ENCODE data around the gene GYPC. TPM values are rescaled to one million over a fixed set of nuclear protein-coding genes. Genes with fewer than 3 reads are reported as not detected.

Gene GYPC, protein sequence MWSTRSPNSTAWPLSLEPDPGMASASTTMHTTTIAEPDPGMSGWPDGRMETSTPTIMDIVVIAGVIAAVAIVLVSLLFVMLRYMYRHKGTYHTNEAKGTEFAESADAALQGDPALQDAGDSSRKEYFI
- total RNA-seq (10 to 100 TPM; 79.5 to 91.2 TPM), polyA plus RNA-seq (100 to 1,000 TPM; 118 to 173 TPM)
- long read RNA-seq, donor 1, transcript GYPC-201 (4 exons, 1,246 nt), result major isoform, 87 of 109 reads
- long read RNA-seq, donor 1, transcript GYPC-203 (3 exons, 932 nt), result minor isoform, 8 of 109 reads
- long read RNA-seq, donor 1, partial matches to known transcripts, result 1 of 109 reads
- long read RNA-seq, donor 1, other reads (novel, unspliced or antisense), result 12 of 109 reads
- long read RNA-seq, donor 2, transcript GYPC-201 (4 exons, 1,246 nt), result major isoform, 21 of 32 reads
- long read RNA-seq, donor 2, partial matches to known transcripts, result 4 of 32 reads
- long read RNA-seq, donor 2, other reads (novel, unspliced or antisense), result 5 of 32 reads

GRCh38 chr2:126655500-126656430 is at the start of gene GYPC:
Gene GYPC (plus strand): TSS chr2:126656158. CDS start chr2:126656264, 106 bp downstream.
- no peaks in the 10 kb centered on the region for H3K9me3 ChIP-seq (ENCODE audit: control insufficient read depth, low read length)
- intact Hi-C loops (cut with DNase I), result no loop called here
- ATAC-seq (ENCODE audit: low FRiP score) (peak; percentile 76), DNase-seq (peak; percentile 88 to 93)
- no peaks in the 10 kb centered on the region for H3K27me3 ChIP-seq (ENCODE audit: control insufficient read depth in 1 of 2, insufficient read depth in 2 of 2, low read length in 1 of 2)
- WGBS, 2 donors, result 2% methylated on average over 36 to 51 of the region's 51 CpGs
- no peaks in the 10 kb centered on the region for H3K36me3 ChIP-seq (ENCODE audit: control insufficient read depth in 1 of 2, insufficient read depth in 2 of 2, low read length in 1 of 2)
- H3K4me1 ChIP-seq (ENCODE audit: control insufficient read depth in 1 of 2, insufficient read depth in 2 of 2, low read length in 2 of 2), result peaks cover 0 to 5% of the 10 kb centered on the region in 2 donors
- peak within 1 kb of the TSS; percentile 91 for H3K4me3 ChIP-seq (ENCODE audit: low read length in 2 of 2)
- H3K27ac ChIP-seq (ENCODE audit: low read depth in 1 of 2, low read length in 2 of 2), result peak within 1 kb of the TSS; percentile 85 to 95

GRCh38 chr2:126614524-126615227 is 41.3 kb upstream of the GYPC start:
- Histone ChIP-seq H3K4me3 (ENCODE audit: low read length in 2 of 2) (no peak overlapping the region), H3K27me3 (ENCODE audit: control insufficient read depth in 1 of 2, insufficient read depth in 2 of 2, low read length in 1 of 2) (no peaks in the 10 kb centered on the region), H3K27ac (ENCODE audit: low read depth in 1 of 2, low read length in 2 of 2) (no peak overlapping the region), H3K36me3 (ENCODE audit: control insufficient read depth in 1 of 2, insufficient read depth in 2 of 2, low read length in 1 of 2) (no peaks in the 10 kb centered on the region), H3K4me1 (ENCODE audit: control insufficient read depth in 1 of 2, insufficient read depth in 2 of 2, low read length in 2 of 2) (no peaks in the 10 kb centered on the region), H3K9me3 (ENCODE audit: control insufficient read depth, low read length) (peaks cover 2% of the 10 kb centered on the region)
- no peak for ATAC-seq (ENCODE audit: low FRiP score)
- intact Hi-C loops (cut with DNase I), result no loop called here
- DNase-seq, result no peak
- WGBS, 2 donors, result 73 to 80% methylated on average over 1 of the region's 1 CpG

DNA sequence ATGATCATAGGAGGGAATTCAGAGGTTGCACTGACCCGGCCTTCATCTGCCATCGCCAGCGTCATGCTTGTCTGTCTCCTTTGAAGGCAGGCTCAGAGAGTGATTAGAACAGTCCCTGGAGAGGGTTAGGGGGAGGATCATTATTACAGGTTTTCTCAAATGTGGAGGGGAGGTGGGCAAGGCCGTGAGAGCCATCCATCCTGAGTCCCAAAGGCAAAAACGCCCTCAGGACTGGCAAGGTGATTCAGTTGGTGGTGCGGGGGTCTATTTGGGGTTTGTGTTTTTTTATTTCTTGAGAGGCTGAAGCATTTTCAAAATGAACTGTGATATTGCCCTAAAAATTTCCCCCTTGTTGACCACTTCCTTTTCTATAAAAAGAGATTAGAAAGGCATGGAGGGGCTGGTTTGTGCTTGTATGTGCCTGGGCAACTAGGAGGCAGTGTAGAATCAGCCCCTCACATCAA is 39.3 kb upstream of the GYPC start:
- DNase-seq (no peak), ATAC-seq (ENCODE audit: low FRiP score) (no peak)
- H3K36me3 ChIP-seq (ENCODE audit: control insufficient read depth in 1 of 2, insufficient read depth in 2 of 2, low read length in 1 of 2), result no peaks in the 10 kb centered on the region
- WGBS, 2 donors, result 88 to 91% methylated on average over 6 of the region's 6 CpGs
- no peak overlapping the region for H3K4me3 ChIP-seq (ENCODE audit: low read length in 2 of 2)
- H3K9me3 ChIP-seq (ENCODE audit: control insufficient read depth, low read length), result no peaks in the 10 kb centered on the region
- H3K27ac ChIP-seq (ENCODE audit: low read depth in 1 of 2, low read length in 2 of 2), result no peak overlapping the region
- H3K27me3 ChIP-seq (ENCODE audit: control insufficient read depth in 1 of 2, insufficient read depth in 2 of 2, low read length in 1 of 2), result no peaks in the 10 kb centered on the region
- intact Hi-C loops (cut with DNase I), result no loop called here
- H3K4me1 ChIP-seq (ENCODE audit: control insufficient read depth in 1 of 2, insufficient read depth in 2 of 2, low read length in 2 of 2), result no peaks in the 10 kb centered on the region

DNA sequence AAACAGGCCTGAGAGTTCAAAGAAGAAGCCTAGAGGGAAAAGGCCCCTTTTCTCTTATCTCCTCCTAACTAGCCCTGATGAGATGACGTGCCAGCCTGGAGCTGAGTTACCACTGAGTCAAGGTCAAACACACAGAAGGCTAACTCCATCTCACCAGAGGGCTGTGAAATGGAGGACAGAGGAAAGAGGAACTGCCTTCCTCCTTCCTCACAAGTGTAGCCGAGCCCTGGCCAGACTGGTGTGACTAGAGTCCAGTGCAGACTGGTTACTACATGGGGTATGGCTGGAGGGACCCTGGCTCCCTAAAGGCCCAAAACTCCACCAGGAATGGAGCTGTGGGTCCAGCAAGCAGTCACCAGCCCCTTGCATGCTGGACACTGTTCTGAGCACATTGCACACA is 35.7 kb upstream of the GYPC start:
- Histone ChIP-seq H3K27me3 (ENCODE audit: control insufficient read depth in 1 of 2, insufficient read depth in 2 of 2, low read length in 1 of 2) (no peaks in the 10 kb centered on the region), H3K4me3 (ENCODE audit: low read length in 2 of 2) (no peak overlapping the region), H3K27ac (ENCODE audit: low read depth in 1 of 2, low read length in 2 of 2) (no peak overlapping the region), H3K36me3 (ENCODE audit: control insufficient read depth in 1 of 2, insufficient read depth in 2 of 2, low read length in 1 of 2) (no peaks in the 10 kb centered on the region), H3K4me1 (ENCODE audit: control insufficient read depth in 1 of 2, insufficient read depth in 2 of 2, low read length in 2 of 2) (no peaks in the 10 kb centered on the region), H3K9me3 (ENCODE audit: control insufficient read depth, low read length) (no peaks in the 10 kb centered on the region)
- WGBS, 2 donors, result 95 to 100% methylated on average over 2 of the region's 2 CpGs
- DNase-seq, result no peak
- ATAC-seq (ENCODE audit: low FRiP score), result no peak
- intact Hi-C loops (cut with DNase I), result no loop called here

DNA sequence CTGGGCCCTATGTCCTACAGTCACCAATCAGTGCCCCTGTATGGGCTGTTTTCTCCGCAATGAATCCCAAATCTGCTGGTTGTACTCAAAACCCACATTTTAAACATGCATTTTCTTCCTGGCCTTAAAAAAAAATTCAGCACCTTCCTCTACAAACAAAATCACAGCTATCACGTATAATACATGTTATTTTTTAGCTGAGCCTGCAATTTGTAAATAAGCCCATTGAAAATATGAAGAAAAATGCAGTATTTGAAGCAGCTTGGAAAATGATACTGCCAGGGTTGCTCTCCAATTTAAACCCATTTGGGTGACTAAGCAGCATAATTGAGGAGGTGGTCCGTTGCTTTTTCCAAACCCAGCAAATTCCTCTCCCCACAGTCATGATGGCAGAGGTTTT is 33.0 kb upstream of the GYPC start:
- Histone ChIP-seq H3K27me3 (ENCODE audit: control insufficient read depth in 1 of 2, insufficient read depth in 2 of 2, low read length in 1 of 2) (no peaks in the 10 kb centered on the region), H3K36me3 (ENCODE audit: control insufficient read depth in 1 of 2, insufficient read depth in 2 of 2, low read length in 1 of 2) (no peaks in the 10 kb centered on the region), H3K4me3 (ENCODE audit: low read length in 2 of 2) (no peak overlapping the region), H3K4me1 (ENCODE audit: control insufficient read depth in 1 of 2, insufficient read depth in 2 of 2, low read length in 2 of 2) (no peaks in the 10 kb centered on the region), H3K9me3 (ENCODE audit: control insufficient read depth, low read length) (no peaks in the 10 kb centered on the region), H3K27ac (ENCODE audit: low read depth in 1 of 2, low read length in 2 of 2) (no peak overlapping the region)
- DNase-seq, result no peak
- no peak for ATAC-seq (ENCODE audit: low FRiP score)
- WGBS, 2 donors, result 85 to 87% methylated on average over 3 of the region's 3 CpGs
- intact Hi-C loops (cut with DNase I), result no loop called here

- DNase-seq (no peak), ATAC-seq (ENCODE audit: low FRiP score) (no peak)
- H3K4me1 ChIP-seq (ENCODE audit: control insufficient read depth in 1 of 2, insufficient read depth in 2 of 2, low read length in 2 of 2), result no peaks in the 10 kb centered on the region
- no peak overlapping the region for H3K4me3 ChIP-seq (ENCODE audit: low read length in 2 of 2)
- 7 to 11% methylated on average over 2 of the region's 2 CpGs for WGBS, 2 donors
- H3K36me3 ChIP-seq (ENCODE audit: control insufficient read depth in 1 of 2, insufficient read depth in 2 of 2, low read length in 1 of 2), result no peaks in the 10 kb centered on the region
- H3K9me3 ChIP-seq (ENCODE audit: control insufficient read depth, low read length), result no peaks in the 10 kb centered on the region
- no peak overlapping the region for H3K27ac ChIP-seq (ENCODE audit: low read depth in 1 of 2, low read length in 2 of 2)
- intact Hi-C loops (cut with DNase I), result no loop called here
- no peaks in the 10 kb centered on the region for H3K27me3 ChIP-seq (ENCODE audit: control insufficient read depth in 1 of 2, insufficient read depth in 2 of 2, low read length in 1 of 2)
Observed at GRCh38 chr2:126627643-126628042, 28.3 kb upstream of the GYPC start.

- intact Hi-C loops (cut with DNase I), result no loop called here
- no peaks in the 10 kb centered on the region for H3K4me1 ChIP-seq (ENCODE audit: control insufficient read depth in 1 of 2, insufficient read depth in 2 of 2, low read length in 2 of 2)
- no peak overlapping the region for H3K27ac ChIP-seq (ENCODE audit: low read depth in 1 of 2, low read length in 2 of 2)
- DNase-seq (no peak), ATAC-seq (ENCODE audit: low FRiP score) (no peak)
- H3K27me3 ChIP-seq (ENCODE audit: control insufficient read depth in 1 of 2, insufficient read depth in 2 of 2, low read length in 1 of 2), result no peaks in the 10 kb centered on the region
- no peak overlapping the region for H3K4me3 ChIP-seq (ENCODE audit: low read length in 2 of 2)
- no peaks in the 10 kb centered on the region for H3K9me3 ChIP-seq (ENCODE audit: control insufficient read depth, low read length)
- H3K36me3 ChIP-seq (ENCODE audit: control insufficient read depth in 1 of 2, insufficient read depth in 2 of 2, low read length in 1 of 2), result no peaks in the 10 kb centered on the region
- WGBS, 2 donors, result 55 to 58% methylated on average over 12 of the region's 12 CpGs
Observed at GRCh38 chr2:126634273-126634861, 21.6 kb upstream of the GYPC start.

- intact Hi-C loops (cut with DNase I), result no loop called here
- Histone ChIP-seq H3K27ac (ENCODE audit: low read depth in 1 of 2, low read length in 2 of 2) (no peak overlapping the region), H3K9me3 (ENCODE audit: control insufficient read depth, low read length) (no peaks in the 10 kb centered on the region), H3K4me3 (ENCODE audit: low read length in 2 of 2) (no peak overlapping the region), H3K4me1 (ENCODE audit: control insufficient read depth in 1 of 2, insufficient read depth in 2 of 2, low read length in 2 of 2) (no peaks in the 10 kb centered on the region), H3K27me3 (ENCODE audit: control insufficient read depth in 1 of 2, insufficient read depth in 2 of 2, low read length in 1 of 2) (no peaks in the 10 kb centered on the region), H3K36me3 (ENCODE audit: control insufficient read depth in 1 of 2, insufficient read depth in 2 of 2, low read length in 1 of 2) (no peaks in the 10 kb centered on the region)
- DNase-seq, result no peak
- ATAC-seq (ENCODE audit: low FRiP score), result peak; percentile 33
- 58 to 60% methylated on average over 1 of the region's 1 CpG for WGBS, 2 donors
Observed at GRCh38 chr2:126635281-126635680, 20.7 kb upstream of the GYPC start.
